Stimulated activated naive CD8-positive, alpha-beta T cell treated with anti-CD3 and anti-CD28 coated beads, Interleukin-15, Interleukin-2, amounts not matched to agents 100 ng/mL and 50 ng/mL, for 24 hours (primary cell): Measurements from ENCODE around the gene FGD4.

Experiments used
- H3K27ac Mint-ChIP-seq: one replicate; pipeline ENCODE4 v1.8.0; 2021; ENCODE audit warnings: mild to moderate bottlenecking, mixed read lengths
- H3K27me3 Mint-ChIP-seq: one replicate; pipeline ENCODE4 v1.8.0; 2021; ENCODE audit warnings: mixed read lengths
- H3K36me3 Mint-ChIP-seq: one replicate; pipeline ENCODE4 v1.8.0; 2021; ENCODE audit warnings: low read depth, mixed read lengths
- H3K4me1 Mint-ChIP-seq: one replicate; pipeline ENCODE4 v1.8.0; 2021; ENCODE audit warnings: low read depth, mixed read lengths
- H3K4me3 Mint-ChIP-seq: one replicate; pipeline ENCODE4 v1.8.0; 2021; ENCODE audit warnings: mild to moderate bottlenecking, mixed read lengths
- H3K9me3 Mint-ChIP-seq: one replicate; pipeline ENCODE4 v1.8.0; 2021; ENCODE audit warnings: mixed read lengths

The FGD4 gene

GRCh38 chr12:32679091-32679919, 279.9 kb downstream of the FGD4 start, which contains the start of gene DNM1L:
TSS of gene DNM1L (plus strand) at chr12:32679301. CDS start at chr12:32679364, 63 bp downstream.
- Mint-ChIP-seq H3K27ac (peak within 1 kb of the TSS; percentile 86), H3K4me1 (peaks cover 33% of the 10 kb centered on the region), H3K36me3 (peaks cover 14% of the 10 kb centered on the region), H3K4me3 (peak within 1 kb of the TSS; percentile 93), H3K27me3 (no peaks in the 10 kb centered on the region), H3K9me3 (no peaks in the 10 kb centered on the region)

DNA sequence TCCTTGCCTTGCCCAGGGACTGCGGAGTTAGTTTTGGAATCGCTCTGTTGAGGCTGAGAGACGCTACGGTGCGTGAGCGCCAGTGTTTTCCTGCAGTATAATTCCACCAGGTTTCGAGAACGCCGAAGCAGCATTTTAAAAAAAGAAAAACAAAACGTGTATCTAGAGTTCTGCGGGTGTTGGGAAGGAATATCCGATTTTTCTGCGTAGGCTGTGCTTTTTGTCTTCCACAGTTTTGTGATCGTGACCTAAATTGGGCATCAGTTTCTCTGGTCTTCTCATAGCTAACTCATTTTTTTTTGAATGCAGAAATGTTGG, 280.5 kb downstream of the FGD4 start:
- Mint-ChIP-seq H3K27ac (peak overlapping the region; percentile 86), H3K4me3 (peak overlapping the region; percentile 93), H3K4me1 (peaks cover 31% of the 10 kb centered on the region), H3K9me3 (no peaks in the 10 kb centered on the region), H3K27me3 (no peaks in the 10 kb centered on the region), H3K36me3 (peaks cover 14% of the 10 kb centered on the region)

- Mint-ChIP-seq H3K27ac (no peak overlapping the region), H3K36me3 (peaks cover 22% of the 10 kb centered on the region), H3K27me3 (no peaks in the 10 kb centered on the region), H3K4me3 (peak overlapping the region; percentile 93), H3K4me1 (peaks cover 30% of the 10 kb centered on the region), H3K9me3 (no peaks in the 10 kb centered on the region)
Measured at GRCh38 chr12:32680787-32681186, 281.4 kb downstream of the FGD4 start.

DNA sequence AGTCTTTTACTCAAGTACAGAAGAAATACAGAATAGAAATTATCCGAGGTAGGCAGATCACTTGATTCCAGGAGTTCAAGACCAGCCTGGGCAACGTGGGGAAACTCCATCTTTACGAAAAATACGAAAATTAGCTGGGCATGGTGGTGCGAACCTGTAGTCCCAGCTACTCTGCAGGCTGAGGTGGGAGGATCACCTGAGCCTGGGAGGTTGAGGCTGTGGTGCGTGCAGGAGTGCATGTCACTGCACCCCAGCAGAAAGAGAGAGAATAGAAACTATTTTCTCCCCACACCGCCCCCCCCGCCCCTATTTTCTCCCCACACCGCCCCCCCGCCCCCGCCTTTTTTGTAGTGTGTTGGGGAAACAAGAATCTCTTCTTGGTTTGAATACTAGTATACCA, 281.9 kb downstream of the FGD4 start:
- Mint-ChIP-seq H3K9me3 (no peaks in the 10 kb centered on the region), H3K27me3 (no peaks in the 10 kb centered on the region), H3K27ac (no peak overlapping the region), H3K4me1 (peaks cover 32% of the 10 kb centered on the region), H3K36me3 (peaks cover 27% of the 10 kb centered on the region), H3K4me3 (peak overlapping the region; percentile 35)

GRCh38 chr12:32686340-32686739, 287.0 kb downstream of the FGD4 start:
- H3K4me3 Mint-ChIP-seq: no peak overlapping the region
- no peaks in the 10 kb centered on the region for H3K27me3 Mint-ChIP-seq
- no peaks in the 10 kb centered on the region for H3K9me3 Mint-ChIP-seq
- peaks cover 34% of the 10 kb centered on the region for H3K4me1 Mint-ChIP-seq
- no peak overlapping the region for H3K27ac Mint-ChIP-seq
- peaks cover 51% of the 10 kb centered on the region for H3K36me3 Mint-ChIP-seq

DNA sequence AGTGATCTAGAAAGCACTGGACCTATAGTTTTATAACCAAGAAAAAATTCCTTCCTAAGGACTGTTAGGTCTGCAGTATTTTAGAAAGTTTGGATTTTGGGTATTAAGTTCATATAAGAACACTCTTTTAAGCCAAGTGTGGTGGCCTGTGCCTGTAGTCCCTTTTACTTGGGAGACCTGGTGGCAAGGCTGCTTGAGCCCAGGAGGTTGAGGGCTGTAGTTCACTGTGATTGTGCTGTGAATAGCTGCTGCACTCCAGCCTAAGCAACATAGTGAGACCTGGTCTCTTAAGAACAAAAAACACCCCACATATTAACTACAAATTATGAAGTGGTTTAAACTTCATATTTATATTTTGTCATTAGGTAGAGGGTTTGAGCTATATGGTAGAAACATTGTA, 289.4 kb downstream of the FGD4 start:
- H3K4me1 Mint-ChIP-seq: peaks cover 46% of the 10 kb centered on the region
- peaks cover 53% of the 10 kb centered on the region for H3K36me3 Mint-ChIP-seq
- no peak overlapping the region for H3K4me3 Mint-ChIP-seq
- H3K27ac Mint-ChIP-seq: no peak overlapping the region
- H3K9me3 Mint-ChIP-seq: no peaks in the 10 kb centered on the region
- H3K27me3 Mint-ChIP-seq: no peaks in the 10 kb centered on the region

- no peak overlapping the region for H3K4me3 Mint-ChIP-seq
- no peak overlapping the region for H3K27ac Mint-ChIP-seq
- H3K27me3 Mint-ChIP-seq: no peaks in the 10 kb centered on the region
- peaks cover 50% of the 10 kb centered on the region for H3K36me3 Mint-ChIP-seq
- H3K9me3 Mint-ChIP-seq: peaks cover 7% of the 10 kb centered on the region
- H3K4me1 Mint-ChIP-seq: peaks cover 49% of the 10 kb centered on the region
Measured at GRCh38 chr12:32690927-32691326, 291.6 kb downstream of the FGD4 start.

DNA sequence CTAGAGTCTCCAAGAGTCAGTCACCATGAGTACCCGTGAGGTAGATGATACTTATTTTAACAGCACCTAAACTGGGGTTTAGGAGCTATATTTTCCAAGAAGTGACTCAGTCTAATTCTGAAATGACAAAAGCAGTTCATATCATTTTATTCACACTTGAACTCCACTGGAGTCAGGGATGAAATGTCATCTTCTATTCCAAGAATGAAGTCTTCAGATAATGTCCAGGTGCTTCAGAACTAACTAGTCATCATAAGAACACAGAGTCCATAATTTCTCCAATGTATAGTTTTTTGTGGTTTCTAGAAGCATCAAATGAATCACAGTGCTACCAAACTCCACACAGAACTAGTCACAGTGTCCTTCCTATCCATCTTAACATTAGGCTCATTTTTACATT, 293.0 kb downstream of the FGD4 start:
- Mint-ChIP-seq H3K27me3 (no peaks in the 10 kb centered on the region), H3K9me3 (peaks cover 7% of the 10 kb centered on the region), H3K36me3 (peaks cover 36% of the 10 kb centered on the region), H3K4me3 (no peak overlapping the region), H3K4me1 (peaks cover 42% of the 10 kb centered on the region), H3K27ac (no peak overlapping the region)

GRCh38 chr12:32693036-32693435, 293.7 kb downstream of the FGD4 start:
- no peaks in the 10 kb centered on the region for H3K27me3 Mint-ChIP-seq
- H3K4me1 Mint-ChIP-seq: peaks cover 42% of the 10 kb centered on the region
- H3K27ac Mint-ChIP-seq: no peak overlapping the region

More at GRCh38 chr12:32693036-32693435, 293.7 kb downstream of the FGD4 start:
- peaks cover 36% of the 10 kb centered on the region for H3K36me3 Mint-ChIP-seq
- no peak overlapping the region for H3K4me3 Mint-ChIP-seq
- H3K9me3 Mint-ChIP-seq: peaks cover 7% of the 10 kb centered on the region
